HEK293T (cell line): Measurements from ENCODE around the gene CACNB3.
A peak's percentile ranks its signal among the peaks of the same experiment; 100 is the strongest.

Source experiments
- CTCF ChIA-PET: fragments of 350-600 bp; formaldehyde crosslinking; extraction: SDS; loops from one replicate; lab custom pipeline; 2021; ENCODE audit warnings: antibody characterized with exemption, inconsistent platforms; lab: Yijun Ruan, JAX
- POLR2A ChIA-PET: fragments of 350-600 bp; formaldehyde crosslinking; extraction: SDS; loops from one replicate; lab custom pipeline; 2020; ENCODE audit warnings: antibody characterized with exemption, inconsistent platforms; lab: Yijun Ruan, JAX
- DNase-seq: peaks from one replicate; pipeline ENCODE4 v3.0.0; 2012; ENCODE audit warnings: mixed read lengths; ENCODE audit errors: extremely low spot score
- ARNT ChIP-seq: fragments of 450-650 bp; IDR thresholded peaks from 2 replicates; pipeline ENCODE4 v1.6.1; 2017; ENCODE audit warnings: mild to moderate bottlenecking
- BHLHE40 ChIP-seq: fragments of 450-650 bp; IDR thresholded peaks from 2 replicates; pipeline ENCODE4 v1.6.1; 2016; ENCODE audit warnings: mild to moderate bottlenecking, moderate library complexity, borderline replicate concordance
- CTBP1 ChIP-seq: fragments of 450-650 bp; IDR thresholded peaks from 2 replicates; pipeline ENCODE4 v1.6.1; 2016; ENCODE audit warnings: borderline replicate concordance
- ELF4 ChIP-seq: fragments of 450-650 bp; IDR thresholded peaks from 2 replicates; pipeline ENCODE4 v1.6.1; 2017; ENCODE audit warnings: antibody characterized with exemption
- FOXA1 ChIP-seq: fragments of 450-650 bp; IDR thresholded peaks from 2 replicates; pipeline ENCODE4 v1.6.1; 2016; ENCODE audit warnings: mild to moderate bottlenecking
- FOXK2 ChIP-seq: fragments of 450-650 bp; IDR thresholded peaks from 2 replicates; pipeline ENCODE4 v1.6.1; 2016; ENCODE audit warnings: mild to moderate bottlenecking
- FOXM1 ChIP-seq: fragments of 450-650 bp; IDR thresholded peaks from 2 replicates; pipeline ENCODE4 v1.6.1; 2017; ENCODE audit warnings: mild to moderate bottlenecking, borderline replicate concordance
- HDGF ChIP-seq: fragments of 450-650 bp; IDR thresholded peaks from 2 replicates; pipeline ENCODE4 v1.6.1; 2017; ENCODE audit warnings: antibody characterized with exemption, borderline replicate concordance
- L3MBTL2 ChIP-seq: fragments of 450-650 bp; conservative IDR thresholded peaks from 2 replicates; pipeline ENCODE4 v1.6.1; 2016; ENCODE audit warnings: mild to moderate bottlenecking
- LEF1 ChIP-seq: fragments of 450-650 bp; IDR thresholded peaks from 2 replicates; pipeline ENCODE4 v1.6.1; 2017; ENCODE audit warnings: mild to moderate bottlenecking, borderline replicate concordance
- NFRKB ChIP-seq: fragments of 450-650 bp; IDR thresholded peaks from 2 replicates; pipeline ENCODE4 v1.6.1; 2016; ENCODE audit warnings: mild to moderate bottlenecking, moderate library complexity
- SP1 ChIP-seq: fragments of 450-650 bp; IDR thresholded peaks from 2 replicates; pipeline ENCODE4 v1.6.1; 2017
- SUZ12 ChIP-seq: fragments of 450-650 bp; IDR thresholded peaks from 2 replicates; pipeline ENCODE4 v1.6.1; 2016; ENCODE audit warnings: mild to moderate bottlenecking
- TARDBP ChIP-seq: fragments of 450-650 bp; IDR thresholded peaks from 2 replicates; pipeline ENCODE4 v1.6.1; 2016
- ZNF384 ChIP-seq: fragments of 450-650 bp; IDR thresholded peaks from 2 replicates; pipeline ENCODE4 v1.6.1; 2016
- TF ChIP-seq, protein P1 (sequence below): fragments of 450-650 bp; IDR thresholded peaks from 2 replicates; pipeline ENCODE4 v1.6.1; 2016

CACNB3 gene

DNA sequence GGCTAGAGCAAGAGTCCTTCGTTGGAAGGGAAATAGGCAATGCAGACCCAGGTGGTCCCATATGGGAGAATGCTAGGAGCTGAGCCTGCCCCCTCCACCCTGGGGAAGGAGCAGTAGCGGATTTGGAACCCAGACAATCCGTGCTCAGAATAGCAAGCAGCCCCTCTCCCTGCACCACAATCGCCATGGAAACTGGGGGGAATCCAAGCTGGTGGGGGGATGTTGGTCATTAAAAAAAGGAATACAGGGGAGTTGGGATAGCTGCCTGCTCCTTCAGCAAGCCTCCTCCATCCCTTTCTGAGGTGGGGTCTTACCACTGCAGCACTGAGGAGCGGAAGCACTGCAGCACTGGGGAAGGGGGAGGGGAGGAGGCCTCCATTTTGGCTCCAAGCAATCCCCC is 44.5 kb downstream of the CACNB3 start:
- POLR2A ChIA-PET: interaction anchor here (2.0 kb wide), 1 partner anchor 11 kb away, joined by 5 read pairs; the partner anchor contains the start of gene DDX23
- CTCF ChIA-PET: interaction anchor here (1.3 to 2.2 kb wide), 2 partner anchors 10 to 28 kb away, joined by 4 to 13 read pairs; no protein-coding TSS in a partner anchor
- TF ChIP-seq FOXM1 (no peak), FOXA1 (no peak), TARDBP (no peak), HDGF (no peak), NFRKB (no peak), ARNT (no peak), SUZ12 (no peak)
- TF ChIP-seq, protein P1, sequence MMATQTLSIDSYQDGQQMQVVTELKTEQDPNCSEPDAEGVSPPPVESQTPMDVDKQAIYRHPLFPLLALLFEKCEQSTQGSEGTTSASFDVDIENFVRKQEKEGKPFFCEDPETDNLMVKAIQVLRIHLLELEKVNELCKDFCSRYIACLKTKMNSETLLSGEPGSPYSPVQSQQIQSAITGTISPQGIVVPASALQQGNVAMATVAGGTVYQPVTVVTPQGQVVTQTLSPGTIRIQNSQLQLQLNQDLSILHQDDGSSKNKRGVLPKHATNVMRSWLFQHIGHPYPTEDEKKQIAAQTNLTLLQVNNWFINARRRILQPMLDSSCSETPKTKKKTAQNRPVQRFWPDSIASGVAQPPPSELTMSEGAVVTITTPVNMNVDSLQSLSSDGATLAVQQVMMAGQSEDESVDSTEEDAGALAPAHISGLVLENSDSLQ: no peak
- no peak for DNase-seq

DNA sequence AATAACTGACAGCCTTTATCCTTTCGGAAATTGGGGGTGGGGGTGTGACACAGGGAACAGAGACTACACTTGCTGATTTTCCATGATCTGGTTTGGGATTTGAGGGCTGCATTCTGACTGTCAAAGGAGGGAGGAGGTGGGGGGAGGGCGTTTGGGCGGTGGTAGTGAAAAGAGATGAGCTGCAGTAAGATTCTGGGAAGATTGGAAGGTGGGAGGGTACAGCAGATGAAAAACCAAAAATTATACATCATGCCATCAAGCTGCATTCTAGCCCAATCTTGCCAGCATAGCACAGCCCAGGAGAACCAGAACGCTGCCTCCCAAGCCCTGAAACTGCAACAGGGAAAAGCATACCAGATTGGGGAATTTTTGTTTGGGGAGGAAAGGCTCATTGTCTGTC is 45.0 kb downstream of the CACNB3 start:
- TF ChIP-seq LEF1 (no peak), NFRKB (no peak), HDGF (no peak), SUZ12 (no peak), TARDBP (no peak), FOXM1 (no peak), BHLHE40 (no peak)
- ChIA-PET CTCF (interaction anchor here (1.3 to 2.2 kb wide), 2 partner anchors 10 to 27 kb away, joined by 4 to 13 read pairs; no protein-coding TSS in a partner anchor), POLR2A (no interaction called here)
- no peak for DNase-seq

DNA sequence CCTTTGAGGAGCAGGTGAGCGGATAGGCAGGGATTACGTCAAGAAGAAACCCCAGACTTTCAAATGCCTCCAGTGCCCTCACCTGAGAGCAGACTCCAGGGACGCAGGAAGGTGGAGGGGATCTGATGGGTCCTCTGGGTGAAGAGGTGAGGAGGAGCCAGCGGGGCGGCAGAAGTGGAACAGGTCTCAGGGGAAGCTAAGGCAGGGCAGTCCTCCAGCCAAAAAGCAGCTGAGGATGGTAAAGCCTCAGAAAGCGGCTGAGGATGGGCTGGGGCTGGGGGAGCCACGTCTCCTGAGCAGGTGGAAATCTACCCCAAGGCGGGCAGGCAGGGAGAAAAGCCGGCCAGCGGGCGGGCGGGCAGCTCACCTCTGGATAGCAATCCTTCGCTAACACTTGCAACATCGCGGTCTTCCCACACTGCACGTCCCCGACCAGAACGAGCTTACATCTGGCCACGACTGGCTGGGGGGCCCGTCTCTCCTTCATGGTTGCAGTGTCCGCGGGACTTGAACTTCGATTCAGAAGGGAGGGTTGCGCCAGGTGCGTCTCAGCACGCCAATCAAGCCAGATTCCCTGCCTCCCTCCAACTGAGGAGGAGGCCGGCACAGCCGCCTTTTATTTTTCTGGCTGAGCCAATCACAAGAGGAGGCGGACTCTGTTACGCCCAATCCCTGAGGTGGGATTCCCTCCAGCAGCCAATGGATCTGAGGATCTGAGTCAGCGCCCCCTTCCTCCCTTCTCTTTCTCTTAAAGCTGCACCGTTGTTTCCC is 47.2 kb downstream of the CACNB3 start, which contains the start of gene RND1:
Gene RND1, minus strand, starts transcription at position 590 of the 771 bp plus-strand sequence. Its CDS starts 103 bp downstream, at position 487.
- ChIA-PET POLR2A (interaction anchor here (0.6 to 3.3 kb wide), 11 partner anchors 9 to 92 kb away, joined by 3 to 29 read pairs (median 6); partner anchors contain the start of genes ADCY6, ARF3 and DDX23), CTCF (interaction anchor here (0.8 to 2.9 kb wide), 5 partner anchors 12 to 130 kb away, joined by 3 to 21 read pairs (median 4); a partner anchor contains a TSS)
- TF ChIP-seq FOXM1: peak; percentile 86
- TF ChIP-seq L3MBTL2: peak; percentile 67
- no peak for TF ChIP-seq HDGF
- TF ChIP-seq ELF4: peak; percentile 47; the same call in 1 of the 2 replicates
- no peak for TF ChIP-seq BHLHE40
- no peak for TF ChIP-seq SP1
- TF ChIP-seq, protein P1: peak; percentile 96
- no peak for TF ChIP-seq SUZ12
- peak; percentile 95 for DNase-seq

DNA sequence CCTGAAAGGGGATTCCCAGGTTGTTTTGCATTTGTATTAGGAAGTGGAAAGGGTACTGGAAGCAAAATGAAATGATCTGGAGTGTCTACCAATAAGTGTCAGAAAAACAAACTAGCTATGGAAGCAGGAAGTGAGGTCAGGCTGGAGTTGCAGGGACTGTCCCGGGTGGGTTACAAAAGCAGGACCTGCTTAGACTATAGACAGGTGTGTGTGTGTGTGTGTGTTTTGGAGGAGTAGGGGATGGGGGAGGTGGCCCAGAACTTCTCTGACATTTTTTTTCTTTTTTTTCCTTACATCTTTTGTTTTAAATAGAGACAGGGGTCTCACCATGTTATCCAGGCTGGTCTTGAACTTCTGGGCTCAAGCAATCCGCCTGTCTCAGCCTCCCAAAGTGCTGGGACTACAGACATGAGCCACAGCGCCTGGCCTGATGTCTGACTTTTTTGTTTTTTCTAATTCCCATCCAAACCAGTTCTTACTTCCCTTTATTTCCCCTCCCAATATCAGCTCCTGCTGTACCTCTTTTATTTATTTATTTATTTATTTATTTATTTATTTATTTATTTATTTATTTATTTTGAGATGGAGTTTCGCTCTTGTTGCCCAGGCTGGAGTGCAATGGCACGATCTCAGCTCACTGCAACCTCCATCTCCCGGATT is 47.9 kb downstream of the CACNB3 start:
- POLR2A ChIA-PET: interaction anchor here (0.6 to 3.3 kb wide), 9 partner anchors 10 to 91 kb away, joined by 3 to 29 read pairs (median 8); partner anchors contain the start of genes ADCY6, ARF3 and DDX23
- TF ChIP-seq ARNT (no peak), CTBP1 (no peak), TARDBP (no peak), SUZ12 (no peak), BHLHE40 (no peak), NFRKB (no peak), ELF4 (no peak), ZNF384 (no peak), LEF1 (no peak), L3MBTL2 (no peak), SP1 (no peak), HDGF (no peak), FOXK2 (no peak)
- TF ChIP-seq, protein P1: no peak
- CTCF ChIA-PET: interaction anchor here (0.8 to 2.9 kb wide), 4 partner anchors 13 to 130 kb away, joined by 3 to 21 read pairs (median 12); no protein-coding TSS in a partner anchor
- no peak for DNase-seq

DNA sequence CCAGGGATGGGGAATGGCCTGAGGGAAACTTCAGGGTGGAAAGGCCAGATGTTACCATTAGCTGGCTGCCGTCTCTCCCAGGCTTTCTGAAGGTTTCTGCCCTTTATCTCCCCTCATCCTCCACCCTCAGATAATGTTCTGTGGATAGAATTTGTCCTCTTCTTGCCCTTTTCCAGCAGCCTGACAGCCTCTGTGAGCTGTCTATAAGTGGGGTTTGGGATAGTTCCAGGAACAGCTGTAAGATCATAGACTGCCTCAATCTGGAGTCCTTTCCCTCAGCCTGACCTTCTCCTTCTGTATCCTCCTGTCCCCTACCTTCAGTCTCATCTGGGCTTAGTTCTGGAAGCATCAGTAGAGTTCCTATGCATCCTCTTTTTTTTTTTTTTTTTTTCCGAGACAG is 50.2 kb downstream of the CACNB3 start:
- CTCF ChIA-PET: interaction anchor here (1.1 kb wide), 1 partner anchor 16 kb away, joined by 4 read pairs; no protein-coding TSS in a partner anchor
- no peak for TF ChIP-seq FOXA1
- TF ChIP-seq L3MBTL2: no peak
- no peak for TF ChIP-seq HDGF
- TF ChIP-seq ARNT: no peak
- no peak for TF ChIP-seq LEF1
- no peak for DNase-seq
- POLR2A ChIA-PET: interaction anchor here (1.5 kb wide), 1 partner anchor 17 kb away, joined by 3 read pairs; the partner anchor contains the start of gene DDX23

DNA sequence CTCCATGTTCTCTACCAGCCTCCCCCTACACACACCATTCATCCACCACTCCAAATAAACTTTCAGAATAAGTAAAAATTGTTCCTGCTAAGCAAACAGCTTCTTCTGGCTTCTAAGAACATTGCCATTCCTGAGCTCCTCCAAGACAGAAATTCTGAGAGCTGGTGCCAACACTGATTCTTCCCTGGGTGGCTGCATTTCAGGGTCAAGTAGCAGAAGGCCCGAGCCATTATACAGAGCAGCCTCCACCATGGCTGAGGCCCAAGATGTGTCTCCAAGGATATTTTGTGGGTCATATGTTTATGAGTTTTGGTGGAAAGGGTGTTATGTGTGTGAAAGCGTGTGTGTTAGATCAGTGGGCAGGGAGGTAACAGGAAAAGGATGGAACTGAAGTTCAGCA is 50.9 kb downstream of the CACNB3 start:
- TF ChIP-seq FOXM1 (no peak), LEF1 (no peak), SP1 (no peak), L3MBTL2 (no peak), NFRKB (no peak), BHLHE40 (no peak), ARNT (no peak), FOXK2 (no peak), HDGF (no peak), FOXA1 (no peak), SUZ12 (no peak), ELF4 (no peak)
- TF ChIP-seq, protein P1: no peak
- ChIA-PET POLR2A (no interaction called here), CTCF (interaction anchor here (1.1 kb wide), 1 partner anchor 16 kb away, joined by 4 read pairs; no protein-coding TSS in a partner anchor)
- no peak for DNase-seq
